H1 (cell line): ENCODE data around the gene L3MBTL3.

Experiments used
- CREB1 ChIP-seq: IDR thresholded peaks from 2 replicates; pipeline ENCODE4 v1.6.1; 2012; ENCODE audit warnings: inconsistent platforms
- MAX ChIP-seq: IDR thresholded peaks from 2 replicates; pipeline ENCODE4 v1.6.1; 2012; ENCODE audit warnings: inconsistent platforms

GRCh38 chr6:129994410-129994809 is 24.0 kb upstream of the L3MBTL3 start:
- TF ChIP-seq MAX (no peak), CREB1 (no peak)
